CD14-positive monocyte (primary cell): ENCODE results near the gene DMRT2. TPM values are rescaled to one million over a fixed set of nuclear protein-coding genes. Genes with fewer than 3 reads are reported as not detected.

ENCODE experiments used
- DNase-seq, 3 donors: peaks; one replicate each; pipeline ENCODE4 v3.0.0-alpha.2; 2011 to 2022
- H2AFZ ChIP-seq: 2 replicates; pipeline ENCODE4 v1.6.0; 2012; ENCODE audit warnings: mild to moderate bottlenecking, low read depth, low read length, inconsistent platforms; ENCODE audit not compliant: insufficient read depth, poor library complexity, severe bottlenecking
- H3K27ac ChIP-seq, 2 donors: 1 replicate in 1 of 2; 2 replicates in 1 of 2; pipeline ENCODE4 v1.5.1; 2012 to 2013; ENCODE audit warnings: low read length in 2 of 2, control low read depth in 1 of 2, inconsistent platforms in 1 of 2, low read depth in 1 of 2, mild to moderate bottlenecking in 1 of 2
- H3K27me3 ChIP-seq, 2 donors: one replicate each; pipeline versions ENCODE4 v1.6.0 to v1.6.1; 2011 to 2013; ENCODE audit warnings: low read length in 2 of 2; ENCODE audit not compliant: control insufficient read depth in 2 of 2, insufficient read depth in 2 of 2
- H3K36me3 ChIP-seq, 2 donors: replicated peaks in 1 of 2; 1 replicate in 1 of 2; 2 replicates in 1 of 2; pipeline versions ENCODE4 v1.5.1 to v1.6.1; 2012 to 2013; ENCODE audit warnings: low read length in 2 of 2, control low read depth in 1 of 2, inconsistent platforms in 1 of 2, mild to moderate bottlenecking in 1 of 2; ENCODE audit not compliant: insufficient read depth in 2 of 2, control insufficient read depth in 1 of 2
- H3K4me1 ChIP-seq, 2 donors: 1 replicate in 1 of 2; 2 replicates in 1 of 2; pipeline versions ENCODE4 v1.5.1 to v1.6.1; 2012 to 2013; ENCODE audit warnings: low read length in 2 of 2, control low read depth in 1 of 2, inconsistent platforms in 1 of 2, mild to moderate bottlenecking in 1 of 2, moderate library complexity in 1 of 2; ENCODE audit not compliant: insufficient read depth in 2 of 2, control insufficient read depth in 1 of 2
- H3K4me2 ChIP-seq: replicated peaks from 2 replicates; pipeline ENCODE3; 2012; ENCODE audit warnings: low read length, moderate library complexity, mild to moderate bottlenecking; ENCODE audit not compliant: poor library complexity, severe bottlenecking; ENCODE audit errors: extremely low read depth
- H3K4me3 ChIP-seq, 3 experiments: fragments of 200-600 bp in 1 of 3; sonication (generic) in 1 of 3; replicated peaks in 1 of 3; 1 replicate in 2 of 3; 2 replicates in 1 of 3; pipeline ENCODE4 v1.5.1; 2011 to 2013; ENCODE audit warnings: low read length in 3 of 3, mild to moderate bottlenecking in 3 of 3, control low read depth in 2 of 3, low read depth in 2 of 3, inconsistent platforms in 1 of 3, moderate library complexity in 1 of 3
- H3K79me2 ChIP-seq: 2 replicates; pipeline ENCODE4 v1.6.0; 2012; ENCODE audit warnings: mild to moderate bottlenecking, control low read depth, inconsistent platforms, low read length, moderate library complexity; ENCODE audit not compliant: insufficient read depth
- H3K9ac ChIP-seq: 2 replicates; pipeline ENCODE4 v1.6.0; 2017; ENCODE audit warnings: low read length, mild to moderate bottlenecking; ENCODE audit not compliant: insufficient read depth, poor library complexity, severe bottlenecking
- H3K9me3 ChIP-seq, 2 donors: replicated peaks in 1 of 2; 1 replicate in 1 of 2; 2 replicates in 1 of 2; pipeline versions ENCODE4 v1.5.1 to v1.6.1; 2012 to 2013; ENCODE audit warnings: low read length in 2 of 2, control low read depth in 1 of 2; ENCODE audit not compliant: control insufficient read depth in 1 of 2, insufficient read depth in 1 of 2
- H4K20me1 ChIP-seq: 2 replicates; pipeline ENCODE4 v1.6.0; 2012; ENCODE audit warnings: mild to moderate bottlenecking, low read length, control low read depth, moderate library complexity; ENCODE audit not compliant: insufficient read depth
- H3K27ac Mint-ChIP-seq, 7 donors: one replicate each; pipeline ENCODE4 v1.8.0; 2020; ENCODE audit warnings: mild to moderate bottlenecking in 7 of 7, mixed read lengths in 7 of 7, moderate library complexity in 6 of 7, inconsistent platforms in 2 of 7
- H3K27me3 Mint-ChIP-seq, 3 donors: one replicate each; pipeline ENCODE4 v1.8.0; 2021 to 2022; ENCODE audit warnings: low read depth in 3 of 3, mild to moderate bottlenecking in 3 of 3, mixed read lengths in 3 of 3, moderate library complexity in 3 of 3, inconsistent platforms in 1 of 3
- H3K36me3 Mint-ChIP-seq, 2 donors: one replicate each; pipeline ENCODE4 v1.8.0; 2020; ENCODE audit warnings: mixed read lengths in 2 of 2, inconsistent platforms in 1 of 2, mild to moderate bottlenecking in 1 of 2
- H3K4me1 Mint-ChIP-seq: one replicate; pipeline ENCODE4 v1.8.0; 2020; ENCODE audit warnings: mild to moderate bottlenecking, mixed read lengths
- H3K4me3 Mint-ChIP-seq, 2 donors: one replicate each; pipeline ENCODE4 v1.8.0; 2020; ENCODE audit warnings: mild to moderate bottlenecking in 2 of 2, mixed read lengths in 2 of 2, moderate library complexity in 1 of 2
- H3K9me3 Mint-ChIP-seq, 7 donors: one replicate each; pipeline ENCODE4 v1.8.0; 2020 to 2022; ENCODE audit warnings: mixed read lengths in 7 of 7, mild to moderate bottlenecking in 6 of 7, moderate library complexity in 6 of 7, inconsistent platforms in 2 of 7
- WGBS: methylation state at CpG from one replicate; pipeline ENCODE4 v1.1.5; 2013; ENCODE audit warnings: missing lambda C conversion rate; ENCODE audit not compliant: insufficient coverage; 5-methylcytosine and 5-hydroxymethylcytosine counted together
- intact Hi-C, 2 donors: fragments of 100-400 bp; cut with micrococcal nuclease; formaldehyde crosslinking; loops; one replicate each; pipeline versions ENCODE4 v1.15.0 to v1.15.1; 2023
- polyA plus RNA-seq, 3 donors: library from polyadenylated mRNA; depleted of rRNA in 1 of 3; unstranded in 2 of 3; stranded (reverse) in 1 of 3; fragments of 300-500 nt in 2 of 3; fragments of >200 nt in 1 of 3; fragmentation: Illumina TruSeq in 2 of 3; gene quantifications; 1 replicate in 2 of 3; 2 replicates in 1 of 3; pipeline ENCODE4 v1.2.3, GENCODE V29; 2012 to 2021
- TF ChIP-seq, protein P1 (sequence below): fragments of 200-600 bp; IDR thresholded peaks from one replicate; pipeline ENCODE4 v1.8.0; 2022; ENCODE audit warnings: antibody characterized with exemption, mild to moderate bottlenecking

The DMRT2 gene
- polyA plus RNA-seq, 3 donors: not detected

GRCh38 chr9:1094749-1095148 lies 44.6 kb downstream of the DMRT2 start:
- no peaks in the 10 kb centered on the region for H3K4me1 ChIP-seq
- H3K9ac ChIP-seq: no peak overlapping the region
- no peak overlapping the region for H3K4me3 ChIP-seq
- no peak overlapping the region for H3K27ac Mint-ChIP-seq
- no peaks in the 10 kb centered on the region for H3K36me3 Mint-ChIP-seq
- TF ChIP-seq, protein P1, sequence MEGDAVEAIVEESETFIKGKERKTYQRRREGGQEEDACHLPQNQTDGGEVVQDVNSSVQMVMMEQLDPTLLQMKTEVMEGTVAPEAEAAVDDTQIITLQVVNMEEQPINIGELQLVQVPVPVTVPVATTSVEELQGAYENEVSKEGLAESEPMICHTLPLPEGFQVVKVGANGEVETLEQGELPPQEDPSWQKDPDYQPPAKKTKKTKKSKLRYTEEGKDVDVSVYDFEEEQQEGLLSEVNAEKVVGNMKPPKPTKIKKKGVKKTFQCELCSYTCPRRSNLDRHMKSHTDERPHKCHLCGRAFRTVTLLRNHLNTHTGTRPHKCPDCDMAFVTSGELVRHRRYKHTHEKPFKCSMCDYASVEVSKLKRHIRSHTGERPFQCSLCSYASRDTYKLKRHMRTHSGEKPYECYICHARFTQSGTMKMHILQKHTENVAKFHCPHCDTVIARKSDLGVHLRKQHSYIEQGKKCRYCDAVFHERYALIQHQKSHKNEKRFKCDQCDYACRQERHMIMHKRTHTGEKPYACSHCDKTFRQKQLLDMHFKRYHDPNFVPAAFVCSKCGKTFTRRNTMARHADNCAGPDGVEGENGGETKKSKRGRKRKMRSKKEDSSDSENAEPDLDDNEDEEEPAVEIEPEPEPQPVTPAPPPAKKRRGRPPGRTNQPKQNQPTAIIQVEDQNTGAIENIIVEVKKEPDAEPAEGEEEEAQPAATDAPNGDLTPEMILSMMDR: no peak
- DNase-seq: no peak
- H3K9me3 Mint-ChIP-seq: peaks cover 0 to 4% (median 0%) of the 10 kb centered on the region in 7 donors
- H3K36me3 ChIP-seq: no peaks in the 10 kb centered on the region
- H3K4me1 Mint-ChIP-seq: no peaks in the 10 kb centered on the region
- 100% methylated on average over 2 of the region's 3 CpGs for WGBS
- H3K27me3 ChIP-seq: no peaks in the 10 kb centered on the region
- H3K9me3 ChIP-seq: no peaks in the 10 kb centered on the region
- H3K4me3 Mint-ChIP-seq: no peak overlapping the region
- H3K4me2 ChIP-seq: no peak overlapping the region
- H2AFZ ChIP-seq: no peak overlapping the region
- no peaks in the 10 kb centered on the region for H3K79me2 ChIP-seq
- H4K20me1 ChIP-seq: no peaks in the 10 kb centered on the region
- H3K27ac ChIP-seq: no peak overlapping the region
- H3K27me3 Mint-ChIP-seq: peaks cover 1 to 11% (median 6%) of the 10 kb centered on the region in 3 donors
- intact Hi-C loops: no loop called here

DNA sequence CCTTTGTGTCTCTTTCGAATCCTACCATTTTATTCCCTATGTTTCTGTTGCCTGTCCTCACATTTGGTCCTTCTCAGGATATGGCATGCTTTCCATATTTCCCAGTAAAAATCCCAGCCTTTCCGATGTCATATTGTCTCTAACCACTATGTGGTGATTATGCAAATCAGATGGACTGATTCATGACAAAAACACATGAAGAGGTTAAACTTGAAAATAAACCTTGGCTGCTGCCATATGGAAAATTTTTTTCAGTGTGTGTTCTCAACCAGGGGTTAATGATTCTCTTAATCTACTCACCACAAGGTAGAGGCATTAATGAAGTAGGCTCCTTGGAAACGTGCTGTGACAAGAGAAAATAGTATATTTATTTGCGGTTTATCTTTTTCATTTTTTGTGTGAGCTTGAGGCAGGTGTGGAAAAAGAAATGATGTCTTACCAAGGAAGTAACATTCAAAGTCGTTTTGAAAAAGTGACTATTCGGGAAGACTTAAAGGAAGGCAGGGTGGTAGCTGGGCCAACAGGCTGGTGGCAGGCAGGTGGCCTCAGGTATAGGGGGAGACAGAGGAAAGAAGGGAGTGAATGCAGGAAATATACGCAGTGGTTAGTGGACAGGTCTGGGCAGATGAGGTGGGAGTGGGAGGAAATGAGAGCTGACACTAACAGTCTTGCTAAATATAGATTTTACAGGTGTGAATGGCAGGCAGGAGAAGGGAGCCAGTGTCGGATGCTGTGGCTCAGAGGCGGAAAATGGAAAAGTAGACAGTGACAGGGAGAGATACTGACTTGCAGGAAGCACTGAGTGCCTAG lies 46.2 kb downstream of the DMRT2 start:
- Mint-ChIP-seq H3K36me3 (no peaks in the 10 kb centered on the region), H3K4me1 (no peaks in the 10 kb centered on the region), H3K4me3 (no peak overlapping the region), H3K9me3 (peaks cover 0 to 4% (median 0%) of the 10 kb centered on the region in 7 donors), H3K27me3 (peaks cover 6 to 18% (median 12%) of the 10 kb centered on the region in 3 donors), H3K27ac (no peak overlapping the region)
- Histone ChIP-seq H3K27ac (no peak overlapping the region), H3K4me1 (no peaks in the 10 kb centered on the region), H3K4me2 (no peak overlapping the region), H3K9ac (no peak overlapping the region), H3K36me3 (no peaks in the 10 kb centered on the region), H3K27me3 (peaks cover 0 to 5% of the 10 kb centered on the region in 2 donors), H3K4me3 (no peak overlapping the region), H3K79me2 (no peaks in the 10 kb centered on the region), H3K9me3 (no peaks in the 10 kb centered on the region), H2AFZ (no peak overlapping the region), H4K20me1 (no peaks in the 10 kb centered on the region)
- no peak for DNase-seq
- 88% methylated on average over 7 of the region's 9 CpGs for WGBS
- intact Hi-C loops: no loop called here
- TF ChIP-seq, protein P1: no peak
